SIG-M5 treated with dmso at 0.1 percent for 504 hours (cell line): ENCODE results near the gene MACF1.
A peak's percentile ranks its signal among the peaks of the same experiment; 100 is the strongest.
"Not testable (repeated sequence)": the region's sequence is repeated elsewhere in the genome, so short reads cannot be mapped to it uniquely, and the experiment has no call there.

Experiments
- DNase-seq: peaks from one replicate; lab custom pipeline; 2025; ENCODE audit not compliant: unreplicated experiment; lab: John Stamatoyannopoulos, UW

MACF1 gene

DNA sequence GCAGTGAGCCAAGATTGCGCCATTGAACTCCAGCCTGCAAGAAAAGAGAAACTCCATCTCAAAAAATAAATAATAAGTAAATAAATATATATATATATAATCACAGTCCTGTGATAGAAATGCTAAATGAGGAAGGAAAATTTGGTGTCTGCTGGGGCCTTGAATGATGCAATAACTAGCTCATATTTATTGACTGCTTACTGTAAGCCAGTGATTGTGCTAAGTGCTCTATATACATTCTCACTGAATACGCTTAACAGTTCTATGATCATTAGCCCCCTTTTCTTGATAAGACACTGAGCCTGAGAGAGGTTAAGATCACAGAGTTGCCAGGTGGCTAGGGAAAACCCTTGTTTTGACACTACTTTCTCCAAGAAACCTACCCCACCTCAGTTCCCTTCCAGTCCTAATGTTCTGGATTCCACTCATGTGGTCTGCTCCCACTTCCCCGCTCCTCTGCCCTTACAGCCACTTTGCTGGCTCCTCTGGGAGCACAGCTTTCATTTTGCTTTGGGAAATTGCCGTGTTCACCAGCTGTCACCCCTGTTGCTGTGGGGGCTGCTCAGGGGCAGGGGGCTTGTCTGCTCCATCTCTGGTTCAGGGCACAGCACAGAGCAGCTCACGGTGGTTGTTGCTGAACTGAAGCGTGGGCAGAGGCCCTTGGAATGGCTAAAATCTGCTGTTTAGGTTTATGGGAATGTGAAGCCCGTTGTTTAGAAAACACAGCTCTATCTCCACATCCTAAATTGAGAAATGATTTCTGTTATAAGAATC is 284.5 kb downstream of the MACF1 start:
- DNase-seq = peak; percentile 49

- no peak for DNase-seq
These were observed 285.2 kb downstream of the MACF1 start for GRCh38 chr1:39489567-39490239.

- no peak for DNase-seq
These were observed 286.2 kb downstream of the MACF1 start for GRCh38 chr1:39490596-39491145.

- peak; percentile 24 for DNase-seq
These were observed 286.8 kb downstream of the MACF1 start, which contains the start of gene BMP8A for GRCh38 chr1:39491146-39491921. BMP8A (plus strand) TSS chr1:39491636; CDS start chr1:39491992, 356 bp downstream.

GRCh38 chr1:39492118-39493042 is 287.9 kb downstream of the MACF1 start:
- not testable (repeated sequence) for DNase-seq

DNA sequence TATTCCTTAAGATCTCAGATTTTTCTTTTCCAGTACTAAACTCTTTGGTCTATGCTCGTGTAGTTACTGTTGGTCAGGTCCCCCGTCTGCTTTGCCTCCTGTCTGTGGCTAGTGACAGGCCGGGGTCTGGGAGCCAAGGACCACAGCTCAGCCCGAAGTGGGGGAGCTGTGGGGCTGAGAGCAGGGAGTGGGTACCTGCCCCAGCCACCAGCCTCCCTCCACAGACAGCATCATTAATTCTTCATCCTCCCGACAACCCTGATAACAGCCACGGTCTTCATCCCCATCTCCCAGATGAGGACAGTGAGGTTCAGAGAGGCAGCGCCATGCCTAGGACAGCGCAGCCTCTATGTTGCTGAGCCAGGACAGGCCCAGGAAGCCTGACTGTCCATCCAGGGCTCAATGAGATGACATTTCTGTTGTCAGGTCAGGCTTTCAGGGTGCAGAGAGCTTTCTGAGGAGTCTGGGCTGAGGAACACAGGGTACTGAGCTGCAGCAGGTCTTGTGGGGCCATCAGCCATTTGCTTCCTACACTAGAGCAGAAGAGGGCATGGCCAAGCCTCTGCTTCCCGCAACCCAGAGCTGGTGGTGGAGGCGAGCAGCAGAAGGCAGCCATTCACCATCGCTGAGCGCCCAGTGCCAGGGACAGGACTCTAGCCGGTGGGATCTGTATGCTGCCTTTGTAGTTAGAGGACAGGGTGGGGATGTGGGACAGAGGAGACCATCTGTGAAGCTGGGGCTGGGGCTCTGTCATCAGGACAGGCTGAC is 288.7 kb downstream of the MACF1 start:
- DNase-seq = not testable (repeated sequence)

GRCh38 chr1:39494671-39495410 is 290.3 kb downstream of the MACF1 start:
- no peak for DNase-seq

DNA sequence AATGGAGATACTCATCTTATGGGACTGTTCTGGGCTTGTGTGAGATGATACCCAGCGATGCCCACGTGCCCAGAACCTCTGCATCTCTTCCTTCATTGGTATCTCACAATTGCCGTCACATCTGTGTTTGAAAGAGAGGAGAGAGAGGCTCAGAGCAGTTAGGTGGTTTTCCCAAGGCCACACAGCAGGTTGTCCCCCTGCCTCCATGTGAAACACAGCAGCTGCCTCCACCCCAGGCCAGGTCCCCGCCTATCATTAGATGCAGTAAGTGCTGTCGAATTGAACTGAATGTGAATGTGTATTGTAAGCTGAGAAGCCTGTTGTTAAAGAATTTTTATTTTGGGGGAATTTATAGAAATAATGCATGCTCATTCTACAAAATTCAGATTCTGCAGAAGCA is 292.0 kb downstream of the MACF1 start:
- DNase-seq = not testable (repeated sequence)

DNA sequence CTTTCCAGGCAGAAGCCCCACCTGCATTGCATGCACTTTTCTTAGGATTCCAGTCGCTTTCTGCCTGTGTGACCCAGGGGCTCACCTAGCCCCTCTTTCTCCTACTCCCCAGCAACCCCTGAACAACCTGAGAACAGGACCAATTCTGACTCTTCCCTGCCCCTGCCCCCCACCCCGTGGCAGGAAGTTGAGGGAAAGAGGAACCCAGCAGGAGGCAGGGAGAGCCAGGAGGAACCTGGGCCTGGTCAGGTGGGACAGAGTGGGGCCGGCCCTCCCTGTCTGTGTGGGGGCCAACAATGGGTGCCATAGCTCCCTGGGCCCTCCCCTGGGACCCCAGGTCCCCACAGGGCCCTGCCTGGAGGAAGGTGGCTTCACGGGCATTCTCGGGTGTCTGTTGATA is 293.1 kb downstream of the MACF1 start:
- no peak for DNase-seq

- DNase-seq = not testable (repeated sequence)
These were observed 293.7 kb downstream of the MACF1 start for GRCh38 chr1:39498096-39498710.

GRCh38 chr1:39498821-39499220 is 294.3 kb downstream of the MACF1 start:
- DNase-seq = not testable (repeated sequence)

DNA sequence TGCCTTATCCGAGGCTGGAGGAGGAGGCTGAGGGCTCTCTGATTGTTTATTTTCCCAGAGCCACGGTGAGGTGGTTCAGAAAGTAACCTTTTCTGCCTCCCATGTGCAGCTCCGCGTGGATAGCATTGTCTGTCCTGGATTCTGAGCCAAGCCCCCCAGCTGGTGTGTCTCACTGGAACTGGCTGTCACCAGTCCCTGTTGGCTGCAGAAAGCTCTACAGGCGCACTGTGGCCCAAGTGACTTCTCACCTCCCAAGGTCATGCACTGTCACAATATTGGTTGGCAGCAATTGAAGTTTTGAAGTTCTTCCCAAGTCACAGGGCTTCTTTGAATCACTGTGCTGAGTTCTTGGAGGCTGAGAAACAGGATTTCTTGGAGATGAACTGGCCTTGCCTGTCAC is 295.2 kb downstream of the MACF1 start:
- no peak for DNase-seq

DNA sequence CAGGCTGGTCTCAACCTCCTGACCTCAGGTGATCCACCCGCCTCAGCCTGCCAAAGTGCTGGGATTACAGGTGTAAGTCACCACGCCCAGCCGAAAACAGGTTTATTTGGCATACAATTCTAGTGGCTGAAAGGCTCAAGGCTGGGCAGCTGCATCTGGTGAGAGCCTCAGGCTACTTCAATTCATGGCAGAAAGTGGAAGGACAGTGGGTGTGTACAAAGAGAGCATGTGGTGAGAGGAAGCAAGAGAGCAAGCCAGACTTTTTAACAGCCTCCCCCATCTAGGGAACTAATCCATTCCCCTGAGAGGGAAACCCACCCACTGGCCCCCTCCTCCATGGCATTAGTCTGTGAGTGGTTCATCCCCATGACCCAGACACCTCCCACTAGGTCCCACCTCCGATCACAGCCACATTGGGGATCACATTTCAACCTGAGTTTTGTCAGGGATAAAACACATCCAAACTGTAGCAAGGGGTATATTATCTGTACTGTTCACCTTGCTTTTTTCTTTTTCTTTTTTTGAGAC is 296.4 kb downstream of the MACF1 start:
- DNase-seq = no peak

- no peak for DNase-seq
These were observed 297.2 kb downstream of the MACF1 start for GRCh38 chr1:39501666-39502065.

DNA sequence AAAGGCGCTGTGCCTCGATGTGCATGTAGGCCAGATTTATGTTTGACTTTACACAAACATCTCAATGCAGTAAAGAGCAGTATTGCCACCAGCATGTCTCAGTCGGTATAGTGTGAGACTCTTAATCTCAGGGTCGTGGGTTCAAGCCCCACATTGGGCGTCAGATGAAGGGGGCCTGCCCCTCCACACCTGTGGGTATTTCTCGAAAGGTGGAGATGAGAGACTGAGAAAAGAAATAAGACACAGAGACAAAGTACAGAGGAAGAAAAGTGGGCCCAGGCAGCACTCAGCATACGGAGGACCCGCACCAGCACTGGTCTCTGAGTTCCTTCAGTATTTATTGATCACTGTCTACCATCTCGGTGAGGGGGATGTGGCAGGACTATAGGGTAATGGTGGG is 299.9 kb downstream of the MACF1 start:
- not testable (repeated sequence) for DNase-seq

- no peak for DNase-seq
These were observed 300.8 kb downstream of the MACF1 start for GRCh38 chr1:39505289-39505688.

- DNase-seq = no peak
These were observed 302.9 kb downstream of the MACF1 start for GRCh38 chr1:39507230-39507928.

DNA sequence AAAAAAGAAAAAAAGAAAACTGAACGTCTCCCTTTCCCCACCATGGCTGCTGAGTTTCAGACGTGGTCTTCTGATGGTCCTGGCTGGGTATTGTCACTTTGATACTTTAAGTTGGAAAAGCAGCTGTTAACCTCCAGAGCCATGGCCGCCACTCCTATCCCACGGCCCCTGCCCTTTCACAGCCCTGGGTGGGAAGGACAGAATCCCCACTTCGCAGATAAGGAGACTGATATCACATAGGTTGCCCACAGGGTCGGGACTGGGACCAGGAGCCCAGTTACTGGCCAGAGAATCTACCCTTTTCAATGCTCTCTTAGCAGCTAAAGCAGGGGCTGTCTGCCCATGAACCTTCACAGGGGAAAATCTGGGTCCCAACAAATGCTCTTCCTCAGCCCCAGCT is 303.8 kb downstream of the MACF1 start:
- no peak for DNase-seq
